GM18519 (cell line): ENCODE measurements around the gene TDRD10.

ENCODE experiments used
- ATAC-seq: cut with Tn5 transposase; IDR thresholded peaks from one replicate; pipeline ENCODE4 v1.9.1; 2021; ENCODE audit warnings: mild to moderate bottlenecking, moderate library complexity; ENCODE audit not compliant: unreplicated experiment, low FRiP score

TDRD10 gene

DNA sequence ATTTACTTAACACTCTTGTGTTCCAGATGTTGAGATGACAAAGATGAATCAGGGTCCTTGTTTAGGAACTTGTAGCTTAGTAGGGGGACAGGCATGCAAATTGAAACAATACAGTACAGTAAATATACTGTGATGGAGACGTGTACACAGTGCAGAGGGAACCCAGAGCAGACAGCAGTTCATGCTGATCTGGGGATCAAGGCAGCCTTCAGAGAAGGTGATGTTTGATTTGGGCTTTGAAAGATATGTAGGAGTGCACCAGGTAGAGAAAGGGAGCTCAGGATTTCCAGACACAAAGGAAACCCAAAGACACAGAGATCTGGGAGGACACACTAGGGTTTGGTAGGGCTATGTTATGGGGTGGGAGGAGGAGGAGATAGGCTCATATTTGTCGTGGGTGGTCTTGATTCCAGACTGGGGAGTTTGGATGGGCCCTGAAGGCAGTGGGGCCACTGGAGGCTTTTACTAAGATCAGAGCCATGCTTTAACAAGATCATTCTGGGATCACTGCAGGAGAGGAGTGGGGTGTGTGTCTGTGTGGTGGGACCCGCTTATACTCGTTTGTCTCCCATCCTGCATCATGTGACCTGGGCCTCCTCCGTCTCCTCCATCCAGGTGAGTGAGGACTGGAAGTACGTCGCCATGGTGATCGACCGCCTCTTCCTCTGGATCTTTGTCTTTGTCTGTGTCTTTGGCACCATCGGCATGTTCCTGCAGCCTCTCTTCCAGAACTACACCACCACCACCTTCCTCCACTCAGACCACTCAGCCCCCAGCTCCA is 73.3 kb downstream of the TDRD10 start:
- ATAC-seq = no peak

DNA sequence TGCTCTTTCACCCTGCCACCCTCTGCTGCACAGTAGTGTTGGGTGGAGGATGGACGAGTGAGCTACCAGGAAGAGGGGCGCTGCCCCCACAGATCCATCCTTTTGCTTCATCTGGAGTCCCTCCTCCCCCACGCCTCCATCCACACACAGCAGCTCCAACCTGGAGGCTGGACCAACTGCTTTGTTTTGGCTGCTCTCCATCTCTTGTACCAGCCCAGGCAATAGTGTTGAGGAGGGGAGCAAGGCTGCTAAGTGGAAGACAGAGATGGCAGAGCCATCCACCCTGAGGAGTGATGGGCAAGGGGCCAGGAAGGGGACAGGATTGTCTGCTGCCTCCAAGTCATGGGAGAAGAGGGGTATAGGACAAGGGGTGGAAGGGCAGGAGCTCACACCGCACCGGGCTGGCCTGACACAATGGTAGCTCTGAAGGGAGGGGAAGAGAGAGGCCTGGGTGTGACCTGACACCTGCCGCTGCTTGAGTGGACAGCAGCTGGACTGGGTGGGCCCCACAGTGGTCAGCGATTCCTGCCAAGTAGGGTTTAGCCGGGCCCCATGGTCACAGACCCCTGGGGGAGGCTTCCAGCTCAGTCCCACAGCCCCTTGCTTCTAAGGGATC is 74.0 kb downstream of the TDRD10 start:
- ATAC-seq = no peak

GRCh38 chr1:154577346-154578057 is 75.5 kb downstream of the TDRD10 start:
- no peak for ATAC-seq

DNA sequence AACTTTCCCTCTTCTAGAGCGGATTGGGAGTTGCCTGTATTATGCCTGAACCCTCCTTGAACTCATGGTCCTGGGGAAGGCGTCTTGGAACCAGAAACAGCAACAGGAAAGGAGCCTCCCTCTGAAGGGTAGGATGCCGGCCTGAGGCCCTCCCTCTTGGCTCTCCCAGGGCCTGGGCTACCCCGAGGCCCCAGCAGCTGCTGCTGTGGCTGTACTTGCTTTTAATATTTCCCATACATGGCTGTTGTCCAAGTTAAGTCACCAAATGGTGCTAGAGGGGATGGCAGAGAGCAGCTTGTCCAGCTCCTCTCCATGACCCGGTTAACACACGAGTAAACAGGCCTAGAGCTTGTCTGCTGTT is 76.0 kb downstream of the TDRD10 start:
- ATAC-seq = no peak

- ATAC-seq = no peak
Observed at GRCh38 chr1:154579374-154579773, 77.4 kb downstream of the TDRD10 start.

GRCh38 chr1:154581766-154582165 is 79.7 kb downstream of the TDRD10 start:
- ATAC-seq = no peak

GRCh38 chr1:154582885-154583284 is 80.9 kb downstream of the TDRD10 start:
- no peak for ATAC-seq

GRCh38 chr1:154583773-154584172 is 81.8 kb downstream of the TDRD10 start:
- ATAC-seq = no peak

DNA sequence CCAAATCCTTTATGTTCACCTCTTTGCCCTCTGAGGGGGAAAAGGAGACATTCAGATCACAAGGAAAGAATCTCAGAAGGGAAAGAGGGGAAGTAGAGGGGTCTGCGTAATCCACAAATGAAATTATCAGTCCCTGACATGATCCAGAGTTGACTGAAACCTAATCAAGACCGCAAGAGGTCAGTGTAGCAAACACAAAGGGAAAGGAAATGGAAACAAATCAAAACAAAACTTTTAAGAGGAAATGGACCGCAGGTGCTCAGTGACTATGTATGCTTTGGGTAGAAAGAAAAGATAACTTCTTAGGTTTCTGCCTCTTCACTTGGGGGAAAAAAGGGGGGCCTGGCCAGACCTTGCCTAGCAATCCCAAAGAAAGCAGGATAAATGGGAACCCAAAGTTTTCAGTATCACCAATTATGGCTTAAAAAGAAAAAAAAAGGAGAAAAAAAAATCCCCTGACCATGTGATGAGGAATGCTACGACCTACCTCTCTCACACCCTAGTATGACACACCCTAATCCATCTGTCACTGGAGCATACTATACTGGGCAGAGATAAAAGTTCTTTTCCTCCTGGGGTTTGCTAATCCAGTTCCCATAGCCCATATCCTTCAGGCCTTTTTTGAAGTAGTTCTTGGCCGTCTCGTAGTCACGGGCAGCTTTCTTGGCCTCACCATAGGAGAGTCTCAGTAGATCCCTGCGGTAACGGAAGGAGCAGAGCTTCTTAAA is 82.4 kb downstream of the TDRD10 start:
- ATAC-seq = no peak

DNA sequence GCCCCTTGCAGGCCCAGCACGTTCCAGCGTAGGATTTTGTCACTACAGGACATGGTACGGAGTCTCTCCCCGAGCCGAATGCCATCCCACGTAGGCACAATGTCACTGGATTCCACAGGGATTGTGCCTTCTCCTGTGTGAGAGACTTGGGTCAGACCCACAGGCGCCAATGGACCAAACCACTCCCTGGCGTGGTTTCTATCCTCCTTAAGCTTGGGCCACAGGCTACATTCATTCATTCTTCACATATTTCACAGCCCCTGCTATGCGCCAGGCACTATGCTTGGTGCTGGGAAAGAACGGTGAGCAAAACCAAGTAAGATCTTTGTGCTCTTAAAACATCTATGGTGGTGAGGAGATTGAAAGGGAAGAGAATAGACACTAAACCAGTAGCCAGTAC is 84.2 kb downstream of the TDRD10 start:
- ATAC-seq = no peak

DNA sequence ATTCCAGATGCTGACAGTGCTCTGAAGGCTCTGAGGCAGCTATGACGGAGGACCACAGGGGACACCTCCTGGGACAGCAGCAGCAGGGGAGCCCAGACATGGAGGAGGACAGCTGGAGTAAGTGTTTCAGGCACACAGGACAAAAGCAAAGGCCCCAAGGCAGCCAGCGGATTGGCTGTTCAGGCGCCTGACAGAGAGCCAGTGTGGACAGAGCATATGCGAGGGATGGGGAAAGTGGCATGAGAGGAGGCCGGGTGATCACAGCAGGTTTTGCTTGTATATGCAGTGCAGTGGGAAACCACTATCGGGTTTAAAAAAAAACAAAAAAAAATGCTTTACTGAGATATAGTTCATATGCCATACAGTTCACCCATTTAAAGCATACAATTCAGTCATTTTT is 84.6 kb downstream of the TDRD10 start:
- no peak for ATAC-seq

DNA sequence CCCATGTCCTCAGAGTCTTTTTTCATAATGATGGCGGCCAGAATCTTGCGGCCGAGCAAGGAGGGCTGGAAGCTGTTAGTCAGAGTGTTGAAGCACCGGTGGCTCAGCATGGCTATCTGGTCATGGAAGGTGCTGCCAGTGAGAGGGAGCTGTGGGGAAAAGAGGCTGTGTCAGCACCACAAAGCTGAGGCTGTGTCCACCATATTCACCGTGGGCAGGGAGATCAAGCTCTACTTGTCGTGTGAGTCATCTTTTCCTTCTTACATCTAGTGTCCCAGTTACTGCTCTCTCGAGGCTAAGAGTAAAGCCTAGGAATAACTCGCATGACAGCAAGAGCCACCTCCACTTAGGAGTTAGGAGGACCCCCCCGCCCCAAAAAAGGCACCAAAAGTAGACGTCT is 87.8 kb downstream of the TDRD10 start:
- ATAC-seq = no peak

GRCh38 chr1:154590756-154591155 is 88.7 kb downstream of the TDRD10 start:
- ATAC-seq = no peak

DNA sequence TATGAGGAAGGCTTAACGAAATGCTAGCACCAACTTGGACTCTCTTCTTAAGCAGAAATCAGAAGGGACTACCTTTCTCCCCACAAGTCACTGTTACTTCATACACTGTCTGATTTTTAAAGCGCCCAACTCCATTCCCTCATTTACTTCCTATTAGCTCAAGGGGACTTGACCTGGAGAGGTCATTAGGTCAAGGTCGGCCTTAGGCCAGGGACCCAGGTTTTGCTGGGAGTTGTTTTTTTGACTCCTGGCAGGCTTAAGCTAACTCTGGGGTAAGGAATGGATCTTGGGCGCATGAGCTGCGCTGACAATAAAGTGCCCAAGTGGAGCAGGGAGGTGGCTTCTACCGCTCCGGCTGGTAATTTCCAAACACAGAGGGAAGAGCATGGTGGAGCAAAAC is 89.2 kb downstream of the TDRD10 start:
- no peak for ATAC-seq

- ATAC-seq = no peak
Observed at GRCh38 chr1:154593390-154593789, 91.4 kb downstream of the TDRD10 start.

- no peak for ATAC-seq
Observed at GRCh38 chr1:154594811-154595210, 92.8 kb downstream of the TDRD10 start.

- ATAC-seq = no peak
Observed at GRCh38 chr1:154595621-154596020, 93.6 kb downstream of the TDRD10 start.
